ENCODE results near the gene SNX27.

GRCh38 chr1:151718666-151719065, 106.8 kb downstream of the SNX27 start:
- TF ChIP-seq EP300 (IDR thresholded peaks at IDR 0.05) (no peak), CTCF (IDR thresholded peaks at IDR 0.05) (no peak), POLR2AphosphoS5 (IDR thresholded peaks at IDR 0.05) (no peak), POLR2A (IDR thresholded peaks at IDR 0.05) (no peak)
